MM.1S (cell line): Measurements from ENCODE around the gene E2F2.

ENCODE experiments used
- CTCF ChIP-seq: fragments of 300-600 bp; sonication (generic); IDR thresholded peaks from 2 replicates; pipeline ENCODE4 v1.5.1; 2016; ENCODE audit warnings: antibody characterized with exemption, low read length, mixed read lengths
- EZH2 ChIP-seq: fragments of 300-600 bp; sonication (generic); optimal IDR thresholded peaks from 2 replicates; pipeline ENCODE3; 2017; ENCODE audit warnings: low read depth, mild to moderate bottlenecking, antibody characterized with exemption, low read length, mixed read lengths
- EZH2phosphoT487 ChIP-seq: fragments of 300-600 bp; sonication (generic); IDR thresholded peaks from 2 replicates; pipeline ENCODE4 v1.6.1; 2018; ENCODE audit warnings: antibody characterized with exemption, low read length

- TF ChIP-seq CTCF, result no peak
- TF ChIP-seq EZH2, result no peak
- no peak for TF ChIP-seq EZH2phosphoT487
These were observed 40.4 kb upstream of the E2F2 start for GRCh38 chr1:23571465-23571864.
